Fibroblast of upper back skin (primary cell): ENCODE results near the gene HELT.
"Not testable (repeated sequence)": the region's sequence is repeated elsewhere in the genome, so short reads cannot be mapped to it uniquely, and the experiment has no call there.

Source experiments
- DNase-seq: peaks from one replicate; pipeline ENCODE4 v3.0.0-alpha.2; 2013

Gene HELT

DNA sequence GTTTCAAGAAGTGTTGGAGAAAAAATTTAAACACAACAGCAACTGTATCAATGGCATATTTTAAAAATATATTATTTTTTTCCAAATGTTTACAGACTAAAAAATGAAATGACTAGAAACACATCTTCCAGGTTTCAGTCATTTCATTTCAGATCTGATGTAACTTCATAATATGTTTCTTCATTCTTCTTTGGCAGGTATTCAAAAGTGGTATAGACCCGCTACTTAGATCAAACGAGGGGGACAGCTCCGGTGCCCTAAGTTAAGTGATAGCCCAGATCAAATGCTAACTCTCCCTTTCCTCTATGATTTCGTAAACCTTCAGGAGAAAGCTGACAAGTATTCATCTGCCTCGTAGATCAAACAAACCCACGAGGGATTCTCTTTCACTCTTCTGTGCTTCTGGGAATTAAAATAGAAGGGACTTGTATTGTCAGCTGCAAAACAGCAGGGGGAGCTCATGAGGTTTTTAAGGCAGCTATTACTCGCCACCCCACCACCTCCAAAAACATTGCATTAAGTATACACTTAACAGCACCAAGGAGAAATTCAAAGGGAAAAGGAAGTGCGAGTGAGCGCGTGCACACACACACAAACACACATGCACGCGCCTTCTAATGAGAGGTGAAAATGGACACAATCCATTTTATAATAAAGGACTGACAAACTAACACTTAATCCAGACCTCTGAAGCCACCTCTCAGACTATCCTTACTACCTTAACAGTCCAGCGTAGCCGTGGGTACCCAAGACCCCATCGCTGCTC is 21.4 kb downstream of the HELT start:
- DNase-seq = peak; percentile 71

DNA sequence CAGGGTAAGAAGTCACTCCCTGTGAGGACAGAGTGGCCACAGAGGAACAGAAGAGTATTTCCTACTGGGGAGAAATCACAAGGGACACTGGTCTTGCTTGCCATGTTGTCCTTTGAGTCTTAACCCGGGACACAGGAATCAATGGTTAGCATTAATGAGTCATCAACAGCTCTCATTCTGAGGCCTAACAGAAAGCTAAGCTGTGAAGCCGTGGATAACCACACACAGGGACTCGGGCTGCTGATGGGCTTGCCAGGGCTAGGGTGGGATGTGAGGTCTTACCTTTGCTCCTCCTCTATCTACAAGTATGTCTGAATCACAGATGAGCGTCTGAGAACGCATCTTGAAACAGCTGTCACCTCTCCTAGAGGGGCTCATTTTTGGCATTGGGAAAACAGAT is 22.2 kb downstream of the HELT start:
- DNase-seq = no peak

DNA sequence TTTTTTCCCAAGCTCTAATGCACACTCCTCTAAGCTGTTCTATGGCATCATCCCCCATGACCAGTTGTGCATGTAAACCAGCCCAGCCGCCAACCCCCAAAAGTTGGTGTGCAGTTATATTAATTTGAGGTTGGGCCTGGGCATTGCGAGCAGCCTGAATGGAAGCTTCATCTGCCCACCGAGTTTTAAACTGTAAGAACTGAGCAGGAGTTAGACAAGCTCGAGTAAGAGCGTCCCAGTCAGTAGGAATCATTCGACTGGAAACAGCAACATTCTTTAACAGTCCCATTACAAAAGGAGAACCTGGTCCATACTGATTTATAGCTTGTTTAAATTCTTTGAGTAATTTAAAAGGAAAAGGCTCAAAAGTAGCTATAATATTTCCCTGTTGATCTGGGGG is 32.0 kb downstream of the HELT start:
- not testable (repeated sequence) for DNase-seq

DNA sequence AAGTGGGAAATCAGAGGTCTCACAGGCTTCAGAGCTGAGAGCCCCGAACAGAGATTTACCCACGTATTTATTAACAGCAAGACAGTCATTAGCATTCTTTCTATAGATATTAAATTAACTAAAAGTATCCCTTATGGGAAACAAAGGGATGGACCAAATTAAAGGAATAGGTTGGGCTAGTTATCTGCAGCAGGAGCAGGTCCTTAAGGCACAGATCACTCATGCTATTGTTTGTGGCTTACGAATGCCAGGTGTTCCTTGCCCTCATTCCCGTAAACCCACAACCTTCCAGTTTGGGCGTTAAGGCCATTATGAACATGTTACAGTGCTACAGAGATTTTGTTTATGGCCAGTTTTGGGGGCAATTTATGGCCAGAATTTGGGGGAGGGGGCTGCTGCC is 33.0 kb downstream of the HELT start:
- not testable (repeated sequence) for DNase-seq

DNA sequence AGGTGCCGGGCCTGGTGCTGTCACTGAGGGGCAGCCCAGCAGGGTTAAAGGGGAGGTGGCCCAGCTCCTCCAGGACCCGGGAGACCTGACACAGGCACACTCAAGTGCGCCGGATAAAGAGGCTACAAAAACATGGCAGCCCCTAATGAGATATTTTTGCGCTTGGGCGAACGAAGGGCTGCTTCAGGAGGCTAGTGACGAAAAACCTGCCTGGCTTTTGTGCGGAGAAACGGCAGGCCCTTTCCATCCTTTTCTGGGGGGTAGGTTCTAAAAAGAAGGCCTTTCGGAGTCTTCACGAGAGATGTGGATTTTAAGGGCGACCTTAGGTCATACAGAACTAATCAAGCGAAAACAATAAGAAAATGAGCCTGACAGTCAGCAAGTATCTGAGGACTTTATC is 35.5 kb downstream of the HELT start:
- no peak for DNase-seq

DNA sequence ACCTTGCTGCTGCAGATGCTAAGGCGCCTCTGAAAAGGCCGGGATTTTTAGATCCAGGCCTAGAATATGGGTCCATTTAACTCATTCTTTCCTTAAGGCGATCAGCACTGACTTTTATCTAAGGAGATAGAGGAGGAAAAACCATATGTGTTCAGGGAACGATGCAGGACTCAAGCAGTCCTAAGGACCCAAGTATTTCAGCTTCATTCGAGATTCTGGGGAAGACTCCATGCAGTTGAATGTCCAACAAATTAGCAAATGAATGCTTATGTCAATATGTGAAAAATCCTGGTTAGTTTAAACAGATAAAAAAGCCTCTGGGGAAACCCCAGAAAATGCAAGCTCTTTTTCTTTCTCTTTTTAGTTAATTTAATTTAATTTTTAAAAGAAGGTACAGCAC is 36.0 kb downstream of the HELT start:
- no peak for DNase-seq

DNA sequence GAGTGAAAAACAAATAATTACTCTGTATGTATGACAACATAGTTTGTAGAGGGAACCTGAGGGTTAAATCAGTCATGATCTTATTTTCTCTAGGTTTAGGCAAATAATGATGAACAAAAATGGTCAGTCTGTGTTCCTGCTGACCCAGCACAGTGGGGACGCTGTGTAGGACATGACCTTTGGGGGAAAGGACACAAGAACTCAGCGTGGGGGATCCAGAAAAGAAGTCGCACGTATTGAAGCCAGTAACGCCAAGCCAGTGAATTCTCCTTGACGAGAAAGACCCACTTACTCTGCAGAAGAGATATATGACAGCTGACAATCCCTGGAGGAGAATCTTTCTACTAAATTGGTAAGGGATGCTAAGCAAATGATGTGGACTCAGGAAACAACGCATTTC is 36.6 kb downstream of the HELT start:
- DNase-seq = no peak

DNA sequence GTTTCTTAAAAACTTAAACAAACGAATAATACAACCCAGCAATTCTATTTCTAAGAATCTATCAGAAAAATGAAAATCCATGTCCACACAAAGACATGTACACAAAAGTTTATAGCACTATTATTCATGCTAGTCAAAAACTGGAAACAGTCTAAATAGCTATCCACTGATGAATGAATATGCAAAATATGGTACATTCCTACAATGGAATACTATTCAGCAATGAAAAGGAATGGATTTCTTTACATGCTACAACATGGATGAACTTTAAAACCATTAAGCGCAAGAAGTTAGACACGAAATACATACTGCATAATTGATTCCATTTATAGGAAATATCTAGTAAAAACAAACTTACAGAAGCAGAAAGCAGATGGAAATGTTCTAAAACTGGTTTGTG is 43.3 kb downstream of the HELT start:
- DNase-seq = no peak

DNA sequence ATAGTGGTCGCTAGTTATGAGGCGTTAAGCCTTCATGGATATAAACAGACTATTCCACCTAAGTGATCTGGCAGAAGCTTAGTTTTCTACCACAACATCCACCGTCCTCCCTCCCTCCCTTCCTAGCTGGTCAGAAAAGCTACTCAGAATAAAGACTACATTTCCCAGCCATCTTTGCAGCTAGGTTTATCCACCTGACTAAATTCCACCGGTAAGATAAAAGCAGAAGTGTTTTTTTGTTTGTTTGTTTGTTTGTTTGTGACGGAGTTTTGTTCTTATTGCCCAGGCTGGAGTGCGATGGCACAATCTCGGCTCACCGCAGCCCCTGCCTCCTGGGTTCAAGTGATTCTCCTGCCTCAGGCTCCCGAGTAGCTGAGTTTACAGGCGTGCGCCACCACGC is 44.3 kb downstream of the HELT start:
- DNase-seq = no peak

DNA sequence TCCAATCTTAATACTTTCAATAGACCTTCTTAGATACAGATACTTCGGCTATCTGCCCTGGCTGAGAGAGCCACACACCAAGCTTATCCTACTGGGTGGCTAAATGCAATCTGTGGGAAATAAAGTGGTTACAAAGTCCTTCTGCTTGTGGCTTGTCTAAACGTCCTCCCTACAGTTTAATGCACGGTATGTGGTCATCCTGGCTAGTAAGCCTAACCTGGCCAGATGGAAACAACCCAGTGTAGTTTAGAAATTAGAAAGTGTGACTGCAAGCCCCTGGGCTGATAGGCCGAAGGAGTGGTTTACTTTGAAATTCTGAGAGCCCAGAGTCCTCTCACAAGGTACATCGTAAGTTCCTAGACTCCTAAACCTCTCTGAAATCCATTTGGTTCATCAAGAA is 47.9 kb downstream of the HELT start:
- DNase-seq = no peak

DNA sequence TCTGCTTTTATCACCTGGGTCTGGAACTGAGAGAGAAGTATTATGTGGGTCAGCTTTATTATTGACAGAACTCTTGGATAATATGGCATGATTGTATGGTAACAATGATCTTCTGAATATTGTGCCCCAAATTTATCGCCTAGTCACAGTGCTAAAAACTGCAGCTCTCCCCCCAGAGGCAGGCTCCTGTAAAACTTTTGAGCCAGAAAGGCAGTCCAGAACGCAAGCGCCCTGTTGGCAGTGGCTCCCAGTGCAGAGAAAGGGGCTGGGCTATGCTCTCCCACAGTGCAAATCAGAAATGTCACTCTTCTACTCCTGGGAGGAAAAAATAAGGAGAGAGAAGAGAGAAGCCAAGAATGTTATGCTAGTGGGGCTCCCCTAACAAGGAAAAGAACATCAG is 50.5 kb downstream of the HELT start:
- no peak for DNase-seq
